NT2/D1 (cell line): ENCODE data around the gene COL6A2.

Experiments
- DNase-seq: peaks from one replicate; pipeline ENCODE4 v3.0.0-alpha.2; 2011; ENCODE audit warnings: low read depth, low spot score
- H3K27me3 ChIP-seq: 2 replicates; pipeline ENCODE4 v1.6.0; 2011; ENCODE audit warnings: mild to moderate bottlenecking; ENCODE audit not compliant: insufficient read length, insufficient read depth
- H3K36me3 ChIP-seq: 2 replicates; pipeline ENCODE4 v1.6.1; 2011; ENCODE audit warnings: mild to moderate bottlenecking, low read length, mixed read lengths; ENCODE audit not compliant: insufficient read depth, insufficient read length
- H3K4me1 ChIP-seq: 2 replicates; pipeline ENCODE4 v1.5.1; 2011; ENCODE audit not compliant: insufficient read depth, insufficient read length
- H3K4me3 ChIP-seq: 2 replicates; pipeline ENCODE4 v1.5.1; 2011; ENCODE audit warnings: low read depth; ENCODE audit not compliant: insufficient read length
- H3K9ac ChIP-seq: 2 replicates; pipeline ENCODE4 v1.6.0; 2011; ENCODE audit warnings: low read depth; ENCODE audit not compliant: insufficient read length
- H3K9me3 ChIP-seq: 2 replicates; pipeline ENCODE4 v1.5.1; 2011; ENCODE audit warnings: mild to moderate bottlenecking, low read length; ENCODE audit not compliant: insufficient read depth
- SUZ12 ChIP-seq: IDR thresholded peaks from 2 replicates; pipeline ENCODE4 v1.6.1; 2011; ENCODE audit not compliant: insufficient read length, insufficient read depth; ENCODE audit errors: extremely low read depth
- YY1 ChIP-seq: IDR thresholded peaks from 2 replicates; pipeline ENCODE4 v1.6.1; 2011; ENCODE audit not compliant: insufficient read length, insufficient read depth
- ZNF274 ChIP-seq: IDR thresholded peaks from 2 replicates; pipeline ENCODE4 v1.6.1; 2011; ENCODE audit warnings: mild to moderate bottlenecking, low read depth, low read length

The COL6A2 gene

GRCh38 chr21:46088189-46088588, 9.7 kb upstream of the COL6A2 start:
- H3K4me3 ChIP-seq = no peak overlapping the region
- peaks cover 2% of the 10 kb centered on the region for H3K27me3 ChIP-seq
- no peak for DNase-seq
- TF ChIP-seq ZNF274 (no peak), YY1 (no peak), SUZ12 (no peak)
- H3K9ac ChIP-seq = no peak overlapping the region
- peaks cover 56% of the 10 kb centered on the region for H3K9me3 ChIP-seq
- H3K36me3 ChIP-seq = no peaks in the 10 kb centered on the region
- peaks cover 12% of the 10 kb centered on the region for H3K4me1 ChIP-seq

DNA sequence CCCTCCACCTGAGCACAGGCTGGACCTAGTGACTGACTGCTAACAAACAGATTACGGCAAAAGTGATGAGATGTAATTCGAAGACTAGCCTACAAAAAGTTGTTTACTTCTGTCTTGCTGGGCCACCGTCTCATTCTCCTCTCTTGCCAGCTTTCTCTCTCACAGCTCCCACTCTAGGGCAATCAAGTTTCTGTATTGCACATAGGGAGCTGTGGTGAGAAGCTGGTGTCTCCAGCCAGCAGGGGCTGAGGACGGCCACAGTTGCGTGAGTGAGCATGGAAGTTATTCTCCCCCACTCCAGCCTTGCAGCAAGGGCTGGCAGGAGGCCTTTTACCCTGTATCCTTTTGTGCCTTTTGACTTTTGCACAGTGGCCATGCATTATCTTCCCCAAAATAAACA, 8.6 kb upstream of the COL6A2 start:
- Histone ChIP-seq H3K9ac (no peak overlapping the region), H3K4me1 (peaks cover 4% of the 10 kb centered on the region), H3K36me3 (no peaks in the 10 kb centered on the region), H3K27me3 (peaks cover 2% of the 10 kb centered on the region), H3K9me3 (peaks cover 67% of the 10 kb centered on the region), H3K4me3 (no peak overlapping the region)
- no peak for DNase-seq
- TF ChIP-seq SUZ12 = no peak
- no peak for TF ChIP-seq ZNF274
- TF ChIP-seq YY1 = no peak

- TF ChIP-seq YY1 = no peak
- TF ChIP-seq SUZ12 = no peak
- TF ChIP-seq ZNF274 = no peak
- peaks cover 5% of the 10 kb centered on the region for H3K27me3 ChIP-seq
- peaks cover 73% of the 10 kb centered on the region for H3K9me3 ChIP-seq
- no peak overlapping the region for H3K9ac ChIP-seq
- DNase-seq = no peak
- no peaks in the 10 kb centered on the region for H3K36me3 ChIP-seq
- no peak overlapping the region for H3K4me3 ChIP-seq
- no peaks in the 10 kb centered on the region for H3K4me1 ChIP-seq
Observed at GRCh38 chr21:46091118-46091517, 6.8 kb upstream of the COL6A2 start.

- no peaks in the 10 kb centered on the region for H3K36me3 ChIP-seq
- no peak for DNase-seq
- no peak overlapping the region for H3K4me3 ChIP-seq
- no peak for TF ChIP-seq ZNF274
- TF ChIP-seq YY1 = no peak
- no peak for TF ChIP-seq SUZ12
- H3K9ac ChIP-seq = no peak overlapping the region
- peaks cover 11% of the 10 kb centered on the region for H3K27me3 ChIP-seq
- no peaks in the 10 kb centered on the region for H3K4me1 ChIP-seq
- H3K9me3 ChIP-seq = peaks cover 68% of the 10 kb centered on the region; the same call in 1 of the 2 replicates
Observed at GRCh38 chr21:46091631-46092025, 6.3 kb upstream of the COL6A2 start.

DNA sequence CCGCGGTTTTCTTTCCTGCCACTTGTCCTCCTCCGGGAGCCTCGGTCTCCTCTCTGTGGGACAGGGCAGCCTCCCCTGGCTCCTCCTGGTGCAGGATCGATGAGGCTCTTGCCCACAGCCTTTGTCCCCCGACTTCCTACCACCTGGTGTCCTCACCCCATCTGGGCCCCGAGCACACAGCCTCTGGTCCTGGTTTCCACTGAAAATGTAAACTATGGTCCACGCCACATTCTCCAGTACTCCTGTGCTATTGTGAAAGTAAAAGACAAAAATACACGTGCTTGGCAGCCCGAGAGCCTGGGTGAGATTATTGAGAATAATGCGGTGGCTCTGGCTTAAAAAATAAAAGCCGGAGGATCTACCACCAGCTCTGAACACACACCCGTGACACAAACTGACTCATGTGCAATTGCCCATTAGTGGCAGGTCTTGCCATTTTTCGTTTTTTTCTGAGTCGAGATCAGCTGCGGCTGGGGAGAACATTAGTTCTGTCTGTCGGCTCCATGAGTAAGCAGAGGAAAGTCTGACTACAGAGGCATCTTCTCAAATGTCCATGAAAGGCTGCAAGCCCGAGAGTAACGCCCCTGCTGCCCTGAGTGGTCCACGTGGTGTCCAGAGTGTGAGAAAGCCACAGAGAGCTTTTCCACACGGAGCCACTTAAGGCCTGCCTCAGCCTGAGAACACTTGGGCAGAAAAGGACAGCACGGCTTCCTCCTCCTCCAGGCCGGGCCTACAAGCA, 5.7 kb upstream of the COL6A2 start:
- H3K9ac ChIP-seq = no peak overlapping the region
- no peak for TF ChIP-seq SUZ12
- no peak for TF ChIP-seq ZNF274
- no peak for TF ChIP-seq YY1
- H3K27me3 ChIP-seq = peaks cover 16% of the 10 kb centered on the region
- no peak overlapping the region for H3K4me3 ChIP-seq
- no peak for DNase-seq
- peaks cover 4% of the 10 kb centered on the region for H3K4me1 ChIP-seq
- H3K36me3 ChIP-seq = no peaks in the 10 kb centered on the region
- H3K9me3 ChIP-seq = peaks cover 63% of the 10 kb centered on the region; the same call in 1 of the 2 replicates

GRCh38 chr21:46092811-46093667, 4.9 kb upstream of the COL6A2 start:
- H3K36me3 ChIP-seq = no peaks in the 10 kb centered on the region
- no peak overlapping the region for H3K9ac ChIP-seq
- H3K9me3 ChIP-seq = peaks cover 54% of the 10 kb centered on the region; the same call in 1 of the 2 replicates
- TF ChIP-seq SUZ12 (no peak), YY1 (no peak), ZNF274 (no peak)
- H3K4me1 ChIP-seq = peaks cover 6% of the 10 kb centered on the region
- DNase-seq = no peak
- H3K4me3 ChIP-seq = no peak overlapping the region
- peaks cover 18% of the 10 kb centered on the region for H3K27me3 ChIP-seq

DNA sequence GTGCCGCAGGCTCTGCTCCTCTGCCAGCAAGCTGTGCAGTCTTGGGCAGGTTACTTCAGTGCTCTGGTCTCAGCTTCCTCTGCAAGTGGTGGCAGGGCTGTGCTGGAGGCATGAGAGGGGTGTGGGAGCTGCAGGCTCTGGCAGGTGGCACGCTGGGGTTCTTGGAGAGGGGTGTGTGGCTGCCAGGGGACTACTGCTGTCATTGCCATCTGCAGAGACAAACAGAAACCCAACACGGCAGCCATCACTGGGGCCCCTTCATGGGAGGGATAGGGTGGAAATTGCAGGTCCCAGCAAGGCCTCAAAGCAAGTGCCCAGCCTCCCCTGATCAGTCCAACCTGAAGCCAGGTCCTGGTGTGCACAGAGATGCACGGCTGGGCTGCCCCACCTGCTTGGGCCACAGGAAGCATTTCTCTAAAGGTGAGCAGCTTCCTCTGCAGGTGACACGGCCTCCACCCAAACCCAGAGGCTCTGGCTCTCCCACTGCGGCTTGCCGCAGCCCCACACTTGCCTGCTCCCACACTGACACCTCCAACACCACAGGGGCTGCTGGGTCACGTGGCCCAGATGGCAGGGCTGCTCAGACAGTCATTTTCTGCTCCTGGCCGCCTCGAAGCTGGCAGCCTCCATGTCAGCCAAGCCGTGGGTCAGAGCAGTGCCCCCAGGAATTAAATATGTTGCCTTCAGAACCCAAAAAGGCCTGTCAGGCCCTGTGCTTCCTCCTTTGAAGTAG, 4.1 kb upstream of the COL6A2 start:
- TF ChIP-seq SUZ12 (no peak), YY1 (no peak), ZNF274 (no peak)
- no peak for DNase-seq
- Histone ChIP-seq H3K4me3 (no peak overlapping the region), H3K36me3 (no peaks in the 10 kb centered on the region), H3K4me1 (peaks cover 6% of the 10 kb centered on the region), H3K9ac (no peak overlapping the region), H3K9me3 (peaks cover 53% of the 10 kb centered on the region; the same call in 1 of the 2 replicates), H3K27me3 (peaks cover 18% of the 10 kb centered on the region)
